Esophagus muscularis mucosa (tissue), 4 donors: ENCODE results near the gene PRKN. TPM values are rescaled to one million over a fixed set of nuclear protein-coding genes. Genes with fewer than 3 reads are reported as not detected.

ENCODE experiments used
- DNase-seq: peaks from one replicate; pipeline ENCODE4 v3.0.0-alpha.2; 2017; ENCODE audit errors: extremely low spot score
- H3K27ac ChIP-seq, 4 donors: fragments of 200-600 bp; sonication (generic); replicated peaks in 1 of 4; 1 replicate in 3 of 4; 2 replicates in 1 of 4; pipeline ENCODE4 v1.5.1; 2016 to 2019; ENCODE audit warnings: mild to moderate bottlenecking in 1 of 4
- H3K27me3 ChIP-seq, 4 donors: fragments of 200-600 bp; sonication (generic); one replicate each; pipeline versions ENCODE4 v1.5.1 to v1.6.0; 2016 to 2019
- H3K36me3 ChIP-seq, 4 donors: fragments of 200-600 bp; sonication (generic); one replicate each; pipeline ENCODE4 v1.5.1; 2016 to 2019
- H3K4me1 ChIP-seq, 4 donors: fragments of 200-600 bp; sonication (generic); one replicate each; pipeline ENCODE4 v1.5.1; 2016 to 2019
- H3K4me3 ChIP-seq, 4 donors: fragments of 200-600 bp; sonication (generic); 1 replicate in 2 of 4; 2 replicates in 2 of 4; pipeline ENCODE4 v1.5.1; 2016 to 2019; ENCODE audit warnings: mild to moderate bottlenecking in 4 of 4, moderate library complexity in 1 of 4
- H3K9me3 ChIP-seq, 4 donors: fragments of 200-600 bp; sonication (generic); 1 replicate in 3 of 4; 2 replicates in 1 of 4; pipeline ENCODE4 v1.5.1; 2016 to 2019
- CTCF ChIP-seq, 3 experiments: fragments of 200-600 bp in 2 of 3; fragments of 450-650 bp in 1 of 3; sonication (generic) in 2 of 3; IDR thresholded peaks; one replicate each; pipeline ENCODE4 v1.5.1; 2017 to 2019; ENCODE audit warnings: antibody characterized with exemption in 3 of 3, mild to moderate bottlenecking in 2 of 3, moderate library complexity in 1 of 3
- EP300 ChIP-seq: sonication (generic); formaldehyde crosslinking; IDR thresholded peaks from one replicate; pipeline ENCODE4 v1.6.1; 2017; ENCODE audit warnings: antibody characterized with exemption
- POLR2A ChIP-seq: fragments of 450-650 bp; IDR thresholded peaks from one replicate; pipeline ENCODE4 v1.6.1; 2017; ENCODE audit warnings: antibody characterized with exemption, moderate library complexity, mild to moderate bottlenecking, low read depth
- POLR2AphosphoS5 ChIP-seq, 2 donors: sonication (generic); formaldehyde crosslinking; IDR thresholded peaks; one replicate each; pipeline ENCODE4 v1.6.1; 2017; ENCODE audit warnings: antibody characterized with exemption in 2 of 2
- WGBS: methylation state at CpG from one replicate; pipeline ENCODE4 v1.1.5; 2018; 5-methylcytosine and 5-hydroxymethylcytosine counted together
- intact Hi-C: fragments of 100-400 bp; cut with DNase I; formaldehyde crosslinking; loops from one replicate; pipeline ENCODE4 v1.15.1; 2023
- total RNA-seq, 4 donors: library from RNA; depleted of rRNA; stranded (reverse); fragments of >200 nt; gene quantifications; one replicate each; pipeline versions ENCODE4 v1.1.0 to v1.2.1, GENCODE V29; 2016

PRKN gene
- total RNA-seq, 4 donors from 2014 or later: 9.6 to 14.5 (median 10.8) TPM

DNA sequence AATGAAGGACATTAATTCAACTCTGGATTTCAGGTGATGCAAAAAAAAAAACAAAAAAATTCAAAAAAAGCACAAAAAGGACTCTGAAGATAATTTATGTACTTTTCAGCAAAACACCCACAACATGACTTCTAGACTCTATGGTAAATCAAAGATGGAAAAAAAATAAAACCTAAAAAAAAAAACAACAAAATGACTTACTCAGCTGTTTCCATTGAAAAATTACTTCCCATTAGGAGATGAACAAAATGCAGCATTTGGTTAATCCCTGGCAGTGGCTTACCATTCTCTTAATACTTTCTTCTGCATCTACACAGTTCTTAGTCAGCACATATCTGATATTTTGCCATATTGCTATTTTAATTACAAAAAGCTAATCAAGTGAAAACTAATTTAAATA is 572.6 kb downstream of the PRKN start:
- H3K4me1 ChIP-seq: peaks cover 0 to 13% (median 10%) of the 10 kb centered on the region in 4 donors
- H3K9me3 ChIP-seq: no peaks in the 10 kb centered on the region
- H3K4me3 ChIP-seq: no peak overlapping the region
- no peaks in the 10 kb centered on the region for H3K36me3 ChIP-seq
- no peak overlapping the region for H3K27ac ChIP-seq
- intact Hi-C loops: no loop called here
- no peak for TF ChIP-seq EP300
- no peak for TF ChIP-seq POLR2AphosphoS5 (IDR thresholded peaks at IDR 0.05)
- H3K27me3 ChIP-seq: no peaks in the 10 kb centered on the region
- DNase-seq: no peak

- no peak overlapping the region for H3K27ac ChIP-seq
- TF ChIP-seq POLR2AphosphoS5 (IDR thresholded peaks at IDR 0.05) (no peak), POLR2A (no peak), EP300 (no peak), CTCF (IDR thresholded peaks at IDR 0.05) (no peak)
- no peaks in the 10 kb centered on the region for H3K27me3 ChIP-seq
- WGBS: 93% methylated on average over 4 of the region's 4 CpGs
- no peak overlapping the region for H3K4me3 ChIP-seq
- no peaks in the 10 kb centered on the region for H3K36me3 ChIP-seq
- no peaks in the 10 kb centered on the region for H3K9me3 ChIP-seq
- peaks cover 0 to 13% (median 10%) of the 10 kb centered on the region in 4 donors for H3K4me1 ChIP-seq
- intact Hi-C loops: no loop called here
- no peak for DNase-seq
Measured at GRCh38 chr6:162154001-162154400, 573.6 kb downstream of the PRKN start.

- TF ChIP-seq POLR2A (no peak), CTCF (IDR thresholded peaks at IDR 0.05) (no peak), EP300 (no peak), POLR2AphosphoS5 (IDR thresholded peaks at IDR 0.05) (no peak)
- peaks cover 0 to 13% (median 10%) of the 10 kb centered on the region in 4 donors for H3K4me1 ChIP-seq
- H3K27ac ChIP-seq: no peak overlapping the region
- no peak for DNase-seq
- 95% methylated on average over 7 of the region's 7 CpGs for WGBS
- intact Hi-C loops: no loop called here
- H3K27me3 ChIP-seq: no peaks in the 10 kb centered on the region
- no peaks in the 10 kb centered on the region for H3K9me3 ChIP-seq
- H3K4me3 ChIP-seq: no peak overlapping the region
- no peaks in the 10 kb centered on the region for H3K36me3 ChIP-seq
Measured at GRCh38 chr6:162153120-162153519, 574.4 kb downstream of the PRKN start.

DNA sequence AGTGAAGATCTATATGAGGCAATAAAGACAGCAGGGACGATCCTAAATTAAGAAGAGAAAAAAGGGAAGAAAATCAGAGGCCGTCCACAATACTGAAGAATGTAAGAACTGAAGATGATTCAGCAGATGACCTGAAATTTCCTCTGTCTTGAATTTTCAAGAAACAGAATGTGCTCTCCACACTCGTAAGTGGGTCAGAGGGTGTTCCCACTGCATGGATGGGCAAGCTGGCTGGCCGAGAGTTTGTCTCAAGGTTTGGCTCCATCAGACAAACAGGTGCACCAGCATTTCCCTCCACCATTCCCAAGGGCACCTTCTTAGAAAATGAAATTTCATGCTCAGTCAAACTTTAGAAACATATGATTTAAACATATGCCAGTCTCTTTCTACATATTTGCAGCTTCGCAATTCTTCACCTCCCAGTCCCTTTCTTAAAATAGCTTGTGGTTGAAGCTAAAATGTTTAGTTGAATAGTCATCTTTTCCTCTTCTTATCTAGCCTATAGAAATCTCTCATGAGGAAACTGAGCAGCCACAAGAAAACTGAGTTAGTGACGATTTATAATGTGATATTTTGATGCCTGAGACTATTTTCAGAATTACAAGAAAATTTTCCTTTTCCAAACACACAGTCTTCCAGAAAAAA is 576.4 kb downstream of the PRKN start:
- Histone ChIP-seq H3K27ac (no peak overlapping the region), H3K9me3 (no peaks in the 10 kb centered on the region), H3K4me3 (no peak overlapping the region), H3K27me3 (no peaks in the 10 kb centered on the region), H3K36me3 (no peaks in the 10 kb centered on the region), H3K4me1 (no peaks in the 10 kb centered on the region)
- DNase-seq: no peak
- intact Hi-C loops: no loop called here
- no peak for TF ChIP-seq POLR2AphosphoS5 (IDR thresholded peaks at IDR 0.05)
- TF ChIP-seq POLR2A: no peak
- TF ChIP-seq EP300: no peak
- TF ChIP-seq CTCF (IDR thresholded peaks at IDR 0.05): no peak
- WGBS: 59% methylated on average over 6 of the region's 6 CpGs

DNA sequence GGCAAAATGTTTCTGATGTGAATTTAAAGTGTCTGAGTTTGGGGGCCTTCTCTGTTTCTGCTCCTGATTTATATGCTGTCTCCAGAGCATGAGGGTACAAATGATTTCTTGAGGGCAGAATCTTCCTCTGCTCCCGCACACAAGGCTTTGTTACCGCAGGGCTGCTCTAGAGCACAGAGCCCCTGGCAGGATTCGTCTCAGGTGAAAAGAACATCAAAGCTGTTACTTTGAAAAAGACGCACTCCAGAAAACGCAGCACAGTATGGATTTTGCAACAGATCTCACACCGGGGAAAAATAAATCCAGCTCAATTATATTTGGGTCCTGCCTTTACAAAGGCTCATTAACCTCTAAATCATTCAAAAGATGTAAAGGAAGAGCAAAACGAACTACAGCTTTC is 577.3 kb downstream of the PRKN start:
- DNase-seq: no peak
- no peak for TF ChIP-seq POLR2A
- no peak for TF ChIP-seq EP300
- TF ChIP-seq CTCF (IDR thresholded peaks at IDR 0.05): no peak
- 87% methylated on average over 7 of the region's 7 CpGs for WGBS
- Histone ChIP-seq H3K4me3 (no peak overlapping the region), H3K36me3 (no peaks in the 10 kb centered on the region), H3K27ac (no peak overlapping the region), H3K4me1 (no peaks in the 10 kb centered on the region), H3K9me3 (no peaks in the 10 kb centered on the region), H3K27me3 (no peaks in the 10 kb centered on the region)
- intact Hi-C loops: no loop called here
